CD14-positive monocyte (primary cell): ENCODE results near the gene GRIP1. TPM values are rescaled to one million over a fixed set of nuclear protein-coding genes. Genes with fewer than 3 reads are reported as not detected.

Experiments
- DNase-seq, 3 donors: peaks; one replicate each; pipeline ENCODE4 v3.0.0-alpha.2; 2011 to 2022
- H2AFZ ChIP-seq: 2 replicates; pipeline ENCODE4 v1.6.0; 2012; ENCODE audit warnings: mild to moderate bottlenecking, low read depth, low read length, inconsistent platforms; ENCODE audit not compliant: insufficient read depth, poor library complexity, severe bottlenecking
- H3K27ac ChIP-seq, 2 donors: 1 replicate in 1 of 2; 2 replicates in 1 of 2; pipeline ENCODE4 v1.5.1; 2012 to 2013; ENCODE audit warnings: low read length in 2 of 2, control low read depth in 1 of 2, inconsistent platforms in 1 of 2, low read depth in 1 of 2, mild to moderate bottlenecking in 1 of 2
- H3K27me3 ChIP-seq, 2 donors: one replicate each; pipeline versions ENCODE4 v1.6.0 to v1.6.1; 2011 to 2013; ENCODE audit warnings: low read length in 2 of 2; ENCODE audit not compliant: control insufficient read depth in 2 of 2, insufficient read depth in 2 of 2
- H3K36me3 ChIP-seq, 2 donors: replicated peaks in 1 of 2; 1 replicate in 1 of 2; 2 replicates in 1 of 2; pipeline versions ENCODE4 v1.5.1 to v1.6.1; 2012 to 2013; ENCODE audit warnings: low read length in 2 of 2, control low read depth in 1 of 2, inconsistent platforms in 1 of 2, mild to moderate bottlenecking in 1 of 2; ENCODE audit not compliant: insufficient read depth in 2 of 2, control insufficient read depth in 1 of 2
- H3K4me1 ChIP-seq, 2 donors: 1 replicate in 1 of 2; 2 replicates in 1 of 2; pipeline versions ENCODE4 v1.5.1 to v1.6.1; 2012 to 2013; ENCODE audit warnings: low read length in 2 of 2, control low read depth in 1 of 2, inconsistent platforms in 1 of 2, mild to moderate bottlenecking in 1 of 2, moderate library complexity in 1 of 2; ENCODE audit not compliant: insufficient read depth in 2 of 2, control insufficient read depth in 1 of 2
- H3K4me2 ChIP-seq: replicated peaks from 2 replicates; pipeline ENCODE3; 2012; ENCODE audit warnings: low read length, moderate library complexity, mild to moderate bottlenecking; ENCODE audit not compliant: poor library complexity, severe bottlenecking; ENCODE audit errors: extremely low read depth
- H3K4me3 ChIP-seq, 3 experiments: fragments of 200-600 bp in 1 of 3; sonication (generic) in 1 of 3; replicated peaks in 1 of 3; 1 replicate in 2 of 3; 2 replicates in 1 of 3; pipeline ENCODE4 v1.5.1; 2011 to 2013; ENCODE audit warnings: low read length in 3 of 3, mild to moderate bottlenecking in 3 of 3, control low read depth in 2 of 3, low read depth in 2 of 3, inconsistent platforms in 1 of 3, moderate library complexity in 1 of 3
- H3K79me2 ChIP-seq: 2 replicates; pipeline ENCODE4 v1.6.0; 2012; ENCODE audit warnings: mild to moderate bottlenecking, control low read depth, inconsistent platforms, low read length, moderate library complexity; ENCODE audit not compliant: insufficient read depth
- H3K9ac ChIP-seq: 2 replicates; pipeline ENCODE4 v1.6.0; 2017; ENCODE audit warnings: low read length, mild to moderate bottlenecking; ENCODE audit not compliant: insufficient read depth, poor library complexity, severe bottlenecking
- H3K9me3 ChIP-seq, 2 donors: replicated peaks in 1 of 2; 1 replicate in 1 of 2; 2 replicates in 1 of 2; pipeline versions ENCODE4 v1.5.1 to v1.6.1; 2012 to 2013; ENCODE audit warnings: low read length in 2 of 2, control low read depth in 1 of 2; ENCODE audit not compliant: control insufficient read depth in 1 of 2, insufficient read depth in 1 of 2
- H4K20me1 ChIP-seq: 2 replicates; pipeline ENCODE4 v1.6.0; 2012; ENCODE audit warnings: mild to moderate bottlenecking, low read length, control low read depth, moderate library complexity; ENCODE audit not compliant: insufficient read depth
- H3K27ac Mint-ChIP-seq, 7 donors: one replicate each; pipeline ENCODE4 v1.8.0; 2020; ENCODE audit warnings: mild to moderate bottlenecking in 7 of 7, mixed read lengths in 7 of 7, moderate library complexity in 6 of 7, inconsistent platforms in 2 of 7
- H3K27me3 Mint-ChIP-seq, 3 donors: one replicate each; pipeline ENCODE4 v1.8.0; 2021 to 2022; ENCODE audit warnings: low read depth in 3 of 3, mild to moderate bottlenecking in 3 of 3, mixed read lengths in 3 of 3, moderate library complexity in 3 of 3, inconsistent platforms in 1 of 3
- H3K36me3 Mint-ChIP-seq, 2 donors: one replicate each; pipeline ENCODE4 v1.8.0; 2020; ENCODE audit warnings: mixed read lengths in 2 of 2, inconsistent platforms in 1 of 2, mild to moderate bottlenecking in 1 of 2
- H3K4me1 Mint-ChIP-seq: one replicate; pipeline ENCODE4 v1.8.0; 2020; ENCODE audit warnings: mild to moderate bottlenecking, mixed read lengths
- H3K4me3 Mint-ChIP-seq, 2 donors: one replicate each; pipeline ENCODE4 v1.8.0; 2020; ENCODE audit warnings: mild to moderate bottlenecking in 2 of 2, mixed read lengths in 2 of 2, moderate library complexity in 1 of 2
- H3K9me3 Mint-ChIP-seq, 7 donors: one replicate each; pipeline ENCODE4 v1.8.0; 2020 to 2022; ENCODE audit warnings: mixed read lengths in 7 of 7, mild to moderate bottlenecking in 6 of 7, moderate library complexity in 6 of 7, inconsistent platforms in 2 of 7
- WGBS: methylation state at CpG from one replicate; pipeline ENCODE4 v1.1.5; 2013; ENCODE audit warnings: missing lambda C conversion rate; ENCODE audit not compliant: insufficient coverage; 5-methylcytosine and 5-hydroxymethylcytosine counted together
- intact Hi-C, 2 donors: fragments of 100-400 bp; cut with micrococcal nuclease; formaldehyde crosslinking; loops; one replicate each; pipeline versions ENCODE4 v1.15.0 to v1.15.1; 2023
- polyA plus RNA-seq, 3 donors: library from polyadenylated mRNA; depleted of rRNA in 1 of 3; unstranded in 2 of 3; stranded (reverse) in 1 of 3; fragments of 300-500 nt in 2 of 3; fragments of >200 nt in 1 of 3; fragmentation: Illumina TruSeq in 2 of 3; gene quantifications; 1 replicate in 2 of 3; 2 replicates in 1 of 3; pipeline ENCODE4 v1.2.3, GENCODE V29; 2012 to 2021
- TF ChIP-seq, protein P1 (sequence below): fragments of 200-600 bp; IDR thresholded peaks from one replicate; pipeline ENCODE4 v1.8.0; 2022; ENCODE audit warnings: antibody characterized with exemption, mild to moderate bottlenecking

The GRIP1 gene
- polyA plus RNA-seq, 3 donors, result 0.21 TPM; not detected in 2

DNA sequence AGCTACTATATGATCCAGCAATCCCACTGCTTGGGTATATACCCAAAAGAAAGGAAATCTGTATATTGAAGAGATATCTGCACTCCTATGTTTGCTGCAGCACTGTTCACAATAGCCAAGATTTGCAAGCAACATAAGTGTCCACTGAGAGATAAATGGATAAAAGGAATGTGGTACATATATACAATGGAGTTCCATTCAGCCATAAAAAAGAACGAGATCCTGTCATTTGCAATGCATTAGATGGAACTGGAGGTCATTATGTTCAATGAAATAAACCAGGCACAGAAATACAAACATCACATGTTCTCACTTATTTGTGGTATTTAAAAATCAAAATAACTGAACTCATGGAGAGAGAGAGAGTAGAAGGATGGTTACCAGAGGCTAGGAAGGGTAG is 260.0 kb downstream of the GRIP1 start:
- intact Hi-C loops, result no loop called here
- H3K9ac ChIP-seq, result no peak overlapping the region
- no peaks in the 10 kb centered on the region for H3K4me1 Mint-ChIP-seq
- no peak overlapping the region for H2AFZ ChIP-seq
- H3K4me1 ChIP-seq, result no peaks in the 10 kb centered on the region
- H3K4me3 ChIP-seq, result no peak overlapping the region
- H3K27me3 ChIP-seq, result no peaks in the 10 kb centered on the region
- no peak overlapping the region for H3K27ac Mint-ChIP-seq
- TF ChIP-seq, protein P1, sequence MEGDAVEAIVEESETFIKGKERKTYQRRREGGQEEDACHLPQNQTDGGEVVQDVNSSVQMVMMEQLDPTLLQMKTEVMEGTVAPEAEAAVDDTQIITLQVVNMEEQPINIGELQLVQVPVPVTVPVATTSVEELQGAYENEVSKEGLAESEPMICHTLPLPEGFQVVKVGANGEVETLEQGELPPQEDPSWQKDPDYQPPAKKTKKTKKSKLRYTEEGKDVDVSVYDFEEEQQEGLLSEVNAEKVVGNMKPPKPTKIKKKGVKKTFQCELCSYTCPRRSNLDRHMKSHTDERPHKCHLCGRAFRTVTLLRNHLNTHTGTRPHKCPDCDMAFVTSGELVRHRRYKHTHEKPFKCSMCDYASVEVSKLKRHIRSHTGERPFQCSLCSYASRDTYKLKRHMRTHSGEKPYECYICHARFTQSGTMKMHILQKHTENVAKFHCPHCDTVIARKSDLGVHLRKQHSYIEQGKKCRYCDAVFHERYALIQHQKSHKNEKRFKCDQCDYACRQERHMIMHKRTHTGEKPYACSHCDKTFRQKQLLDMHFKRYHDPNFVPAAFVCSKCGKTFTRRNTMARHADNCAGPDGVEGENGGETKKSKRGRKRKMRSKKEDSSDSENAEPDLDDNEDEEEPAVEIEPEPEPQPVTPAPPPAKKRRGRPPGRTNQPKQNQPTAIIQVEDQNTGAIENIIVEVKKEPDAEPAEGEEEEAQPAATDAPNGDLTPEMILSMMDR, result no peak
- H3K36me3 ChIP-seq, result no peaks in the 10 kb centered on the region
- DNase-seq, result no peak
- no peaks in the 10 kb centered on the region for H4K20me1 ChIP-seq
- H3K36me3 Mint-ChIP-seq, result no peaks in the 10 kb centered on the region
- peaks cover under 1 to 4% (median 2%) of the 10 kb centered on the region in 7 donors for H3K9me3 Mint-ChIP-seq
- WGBS, result no CpG with 5 or more reads among the region's 1 CpG
- no peak overlapping the region for H3K4me3 Mint-ChIP-seq
- H3K27me3 Mint-ChIP-seq, result peaks cover 0 to 3% (median 3%) of the 10 kb centered on the region in 3 donors
- H3K9me3 ChIP-seq, result no peaks in the 10 kb centered on the region
- H3K79me2 ChIP-seq, result no peaks in the 10 kb centered on the region
- no peak overlapping the region for H3K27ac ChIP-seq
- H3K4me2 ChIP-seq, result no peak overlapping the region

DNA sequence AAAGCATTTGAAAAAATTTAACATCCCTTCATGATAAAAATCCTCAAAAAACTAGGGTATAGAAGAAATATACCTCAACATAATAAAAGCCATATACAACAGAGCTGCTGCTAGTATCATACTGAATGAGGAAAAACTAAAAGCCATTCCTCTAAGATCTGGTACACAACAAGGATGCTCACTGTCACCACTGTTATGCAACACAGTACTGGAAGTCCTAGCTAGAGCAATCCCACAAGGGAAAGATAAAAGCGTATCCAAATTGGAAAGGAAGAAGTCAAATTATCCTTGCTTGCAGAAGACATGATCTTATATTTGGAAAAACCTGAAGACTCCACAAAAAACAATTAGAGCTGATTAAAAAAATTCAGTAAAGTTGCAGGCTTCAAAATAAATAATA is 261.7 kb downstream of the GRIP1 start:
- no CpG with 5 or more reads among the region's 1 CpG for WGBS

More for the DNA sequence above, 261.7 kb downstream of the GRIP1 start:
- H3K4me2 ChIP-seq, result no peak overlapping the region
- Mint-ChIP-seq H3K36me3 (no peaks in the 10 kb centered on the region), H3K27ac (no peak overlapping the region), H3K4me3 (no peak overlapping the region), H3K4me1 (no peaks in the 10 kb centered on the region), H3K9me3 (peaks cover 6 to 15% (median 10%) of the 10 kb centered on the region in 7 donors), H3K27me3 (peaks cover 0 to 3% (median 3%) of the 10 kb centered on the region in 3 donors)
- H2AFZ ChIP-seq, result no peak overlapping the region
- DNase-seq, result no peak
- H3K4me3 ChIP-seq, result no peak overlapping the region
- H3K9me3 ChIP-seq, result no peaks in the 10 kb centered on the region
- no peak overlapping the region for H3K27ac ChIP-seq
- no peaks in the 10 kb centered on the region for H4K20me1 ChIP-seq
- H3K9ac ChIP-seq, result no peak overlapping the region
- H3K27me3 ChIP-seq, result no peaks in the 10 kb centered on the region
- no peaks in the 10 kb centered on the region for H3K79me2 ChIP-seq
- no peaks in the 10 kb centered on the region for H3K36me3 ChIP-seq
- intact Hi-C loops, result no loop called here
- no peaks in the 10 kb centered on the region for H3K4me1 ChIP-seq
- TF ChIP-seq, protein P1, result no peak
